CMK (cell line): ENCODE measurements around the gene RBPJ.

ENCODE experiments used
- DNase-seq: peaks from one replicate; pipeline ENCODE4 v3.0.0-alpha.2; 2010; ENCODE audit warnings: low read depth

RBPJ gene

GRCh38 chr4:26420438-26420837 lies 99.6 kb downstream of the RBPJ start:
- DNase-seq, result no peak

GRCh38 chr4:26420913-26421312 lies 100.1 kb downstream of the RBPJ start:
- no peak for DNase-seq

- DNase-seq, result no peak
Observed at GRCh38 chr4:26424153-26424552, 103.3 kb downstream of the RBPJ start.

- DNase-seq, result no peak
Observed at GRCh38 chr4:26424838-26425237, 104.0 kb downstream of the RBPJ start.

- DNase-seq, result no peak
Observed at GRCh38 chr4:26425953-26426352, 105.1 kb downstream of the RBPJ start.

GRCh38 chr4:26426892-26427291 lies 106.1 kb downstream of the RBPJ start:
- no peak for DNase-seq

- DNase-seq, result no peak
Observed at GRCh38 chr4:26429910-26430309, 109.1 kb downstream of the RBPJ start.

- DNase-seq, result no peak
Observed at GRCh38 chr4:26431461-26432180, 110.8 kb downstream of the RBPJ start.

- DNase-seq, result no peak
Observed at GRCh38 chr4:26432419-26432818, 111.6 kb downstream of the RBPJ start.

- DNase-seq, result no peak
Observed at GRCh38 chr4:26433556-26433955, 112.7 kb downstream of the RBPJ start.

- DNase-seq, result no peak
Observed at GRCh38 chr4:26434030-26434639, 113.3 kb downstream of the RBPJ start.

GRCh38 chr4:26441102-26441501 lies 120.3 kb downstream of the RBPJ start:
- no peak for DNase-seq

- DNase-seq, result no peak
Observed at GRCh38 chr4:26441771-26442170, 121.0 kb downstream of the RBPJ start.

- DNase-seq, result no peak
Observed at GRCh38 chr4:26447378-26447777, 126.6 kb downstream of the RBPJ start.

- DNase-seq, result no peak
Observed at GRCh38 chr4:26450418-26450817, 129.6 kb downstream of the RBPJ start.

GRCh38 chr4:26451597-26451996 lies 130.8 kb downstream of the RBPJ start:
- no peak for DNase-seq

- DNase-seq, result no peak
Observed at GRCh38 chr4:26452565-26453531, 132.0 kb downstream of the RBPJ start.

GRCh38 chr4:26454961-26455360 lies 134.1 kb downstream of the RBPJ start:
- no peak for DNase-seq

- no peak for DNase-seq
Observed at GRCh38 chr4:26455571-26455970, 134.8 kb downstream of the RBPJ start.

- DNase-seq, result no peak
Observed at GRCh38 chr4:26457412-26457811, 136.6 kb downstream of the RBPJ start.

- DNase-seq, result peak; percentile 18
Observed at GRCh38 chr4:26458157-26458561, 137.3 kb downstream of the RBPJ start.

- peak; percentile 21 for DNase-seq
Observed at GRCh38 chr4:26459054-26459755, 138.4 kb downstream of the RBPJ start.
